NCI-H1092 treated with DMSO at 0.1 percent for 48 hours (cell line): Measurements from ENCODE around the gene COL11A1.
"Not testable (repeated sequence)": the region's sequence is repeated elsewhere in the genome, so short reads cannot be mapped to it uniquely, and the experiment has no call there.

ENCODE experiments used
- DNase-seq: peaks from one replicate; lab custom pipeline; 2025; lab: John Stamatoyannopoulos, UW

Gene COL11A1

DNA sequence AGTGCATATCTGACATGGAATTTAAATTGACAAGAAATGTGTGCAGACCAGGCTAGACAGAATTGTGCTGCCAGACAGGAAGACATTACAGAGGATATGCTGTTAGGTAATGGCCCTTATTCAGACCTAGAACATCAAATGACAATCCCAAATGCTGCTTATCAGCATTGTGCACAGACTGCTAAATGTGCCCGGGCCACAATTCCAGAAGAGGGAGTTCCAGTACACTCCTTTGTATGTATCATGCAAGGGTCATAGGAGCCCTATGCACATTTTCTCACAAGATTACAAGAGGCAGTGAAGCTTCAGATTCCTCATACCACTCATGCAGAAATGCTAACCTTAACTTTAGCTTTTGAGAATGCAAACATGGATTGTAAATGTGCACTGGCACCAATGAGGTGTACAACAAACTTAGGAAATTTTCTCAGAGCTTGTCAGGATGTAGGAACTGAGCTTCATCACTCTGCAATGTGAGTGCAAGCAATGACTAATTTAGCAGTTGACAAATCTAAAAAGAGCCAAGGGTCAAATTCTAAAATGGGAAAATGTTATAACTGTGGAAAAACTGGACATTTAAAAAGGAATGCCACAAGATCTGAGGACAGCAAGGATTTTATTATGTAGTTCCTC, 273.5 kb downstream of the COL11A1 start:
- no peak for DNase-seq

DNA sequence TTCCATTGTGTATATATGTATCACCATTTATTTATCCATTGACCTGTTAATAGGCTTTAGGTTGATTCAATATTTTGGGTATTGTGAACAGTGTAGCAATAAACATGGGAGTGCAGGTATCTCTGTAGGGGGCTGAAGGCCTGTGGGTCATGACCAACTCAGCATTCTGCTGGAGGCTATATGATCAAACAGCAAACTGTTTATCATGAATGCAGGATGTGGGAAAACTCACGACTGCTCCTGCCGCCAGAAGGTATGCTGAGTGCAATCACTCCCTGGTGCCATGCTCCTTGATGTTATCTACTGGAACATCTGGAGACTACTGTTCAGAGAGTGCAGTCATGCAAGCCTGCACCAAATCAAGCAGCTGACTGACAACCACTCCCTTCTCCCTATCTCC, 275.2 kb downstream of the COL11A1 start:
- DNase-seq: no peak

DNA sequence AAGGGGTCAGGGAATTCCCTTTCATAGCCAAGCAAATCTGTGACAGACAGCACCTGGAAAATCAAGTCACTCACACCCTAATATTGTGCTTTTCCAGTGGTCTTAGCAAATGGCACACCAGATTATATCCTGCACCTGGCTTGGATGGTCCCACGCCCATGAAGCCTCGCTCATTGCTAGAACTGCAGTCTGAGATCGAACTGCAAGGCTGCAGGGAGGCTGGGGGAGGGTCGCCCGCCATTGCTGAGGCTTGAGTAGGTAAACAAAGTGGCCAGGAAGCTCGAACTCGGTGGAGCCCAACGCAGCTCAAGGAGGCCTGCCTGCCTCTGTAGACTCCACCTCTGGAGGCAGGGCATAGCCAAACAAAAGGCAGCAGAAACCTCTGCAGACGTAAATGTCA, 281.6 kb downstream of the COL11A1 start:
- not testable (repeated sequence) for DNase-seq
